ENCODE results near the gene CCNO.

CCNO gene

GRCh38 chr5:55232985-55233928, at the start of gene CCNO:
Gene CCNO (minus strand): TSS chr5:55233608. CDS start chr5:55233523, 85 bp downstream.
- DNase-seq, result no peak

- no peak for DNase-seq
These were observed 45.4 kb upstream of the CCNO start for GRCh38 chr5:55278778-55279177.

GRCh38 chr5:55276771-55277170, 43.4 kb upstream of the CCNO start:
- no peak for DNase-seq

- no peak for DNase-seq
These were observed 24.9 kb upstream of the CCNO start for GRCh38 chr5:55258339-55258738.

- no peak for DNase-seq
These were observed 21.4 kb upstream of the CCNO start for GRCh38 chr5:55254802-55255201.

- no peak for DNase-seq
These were observed 16.7 kb upstream of the CCNO start for GRCh38 chr5:55250064-55250463.

- no peak for DNase-seq
These were observed 8.3 kb upstream of the CCNO start for GRCh38 chr5:55241746-55242145.

- DNase-seq, result no peak
These were observed 3.4 kb upstream of the CCNO start for GRCh38 chr5:55236800-55237199.

GRCh38 chr5:55234121-55234700, 803 bp upstream of the CCNO start:
- no peak for DNase-seq

- no peak for DNase-seq
These were observed 980 bp downstream of the CCNO start for GRCh38 chr5:55232271-55232984.

GRCh38 chr5:55231919-55232270, 1.5 kb downstream of the CCNO start:
- no peak for DNase-seq

- DNase-seq, result no peak
These were observed 2.1 kb downstream of the CCNO start for GRCh38 chr5:55231029-55231918.

GRCh38 chr5:55230086-55230629, 3.2 kb downstream of the CCNO start:
- no peak for DNase-seq

GRCh38 chr5:55227664-55228430, 5.6 kb downstream of the CCNO start:
- DNase-seq, result no peak

- no peak for DNase-seq
These were observed 6.3 kb downstream of the CCNO start, which contains the start of gene MCIDAS for GRCh38 chr5:55226934-55227663. Gene MCIDAS (minus strand): TSS chr5:55227315. CDS start chr5:55227138, 177 bp downstream.

GRCh38 chr5:55226027-55226933, 7.1 kb downstream of the CCNO start:
- DNase-seq, result no peak

- no peak for DNase-seq
These were observed 8.1 kb downstream of the CCNO start for GRCh38 chr5:55225346-55225745.

GRCh38 chr5:55223812-55224240, 9.6 kb downstream of the CCNO start:
- DNase-seq, result no peak

Data from hippocampal formation (tissue), 2 donors.